NCI-H1417 treated with DMSO at 0.1 percent for 48 hours (cell line): ENCODE results near the gene NBAS.
"Not testable (repeated sequence)": the region's sequence is repeated elsewhere in the genome, so short reads cannot be mapped to it uniquely, and the experiment has no call there.

ENCODE experiments used
- DNase-seq: peaks from one replicate; lab custom pipeline; 2025; lab: John Stamatoyannopoulos, UW

Gene NBAS

GRCh38 chr2:15460112-15460620, 101.0 kb downstream of the NBAS start:
- no peak for DNase-seq

- no peak for DNase-seq
These were observed 102.9 kb downstream of the NBAS start for GRCh38 chr2:15458277-15458676.

GRCh38 chr2:15457868-15458267, 103.3 kb downstream of the NBAS start:
- DNase-seq, result no peak

- no peak for DNase-seq
These were observed 104.8 kb downstream of the NBAS start for GRCh38 chr2:15456352-15456751.

GRCh38 chr2:15450808-15451207, 110.3 kb downstream of the NBAS start:
- no peak for DNase-seq

- DNase-seq, result no peak
These were observed 111.4 kb downstream of the NBAS start for GRCh38 chr2:15449556-15450236.

- no peak for DNase-seq
These were observed 112.8 kb downstream of the NBAS start for GRCh38 chr2:15448250-15448839.

GRCh38 chr2:15447381-15447780, 113.8 kb downstream of the NBAS start:
- DNase-seq, result no peak

GRCh38 chr2:15446961-15447360, 114.2 kb downstream of the NBAS start:
- no peak for DNase-seq

GRCh38 chr2:15445891-15446562, 115.1 kb downstream of the NBAS start:
- no peak for DNase-seq

- DNase-seq, result not testable (repeated sequence)
These were observed 121.2 kb downstream of the NBAS start for GRCh38 chr2:15439768-15440524.

- DNase-seq, result not testable (repeated sequence)
These were observed 121.8 kb downstream of the NBAS start for GRCh38 chr2:15439366-15439765.

- no peak for DNase-seq
These were observed 124.9 kb downstream of the NBAS start for GRCh38 chr2:15436195-15436594.

GRCh38 chr2:15435474-15435873, 125.7 kb downstream of the NBAS start:
- DNase-seq, result no peak

- DNase-seq, result no peak
These were observed 128.4 kb downstream of the NBAS start for GRCh38 chr2:15432642-15433256.

- DNase-seq, result no peak
These were observed 132.1 kb downstream of the NBAS start for GRCh38 chr2:15429032-15429431.

- DNase-seq, result no peak
These were observed 133.1 kb downstream of the NBAS start for GRCh38 chr2:15427987-15428386.

- no peak for DNase-seq
These were observed 134.5 kb downstream of the NBAS start for GRCh38 chr2:15426606-15427005.

- no peak for DNase-seq
These were observed 135.4 kb downstream of the NBAS start for GRCh38 chr2:15425712-15426111.

GRCh38 chr2:15421753-15422152, 139.4 kb downstream of the NBAS start:
- no peak for DNase-seq

GRCh38 chr2:15415748-15416147, 145.4 kb downstream of the NBAS start:
- no peak for DNase-seq

GRCh38 chr2:15412779-15413178, 148.4 kb downstream of the NBAS start:
- DNase-seq, result no peak
